PFSK-1 (cell line): ENCODE results near the gene TNFRSF11A.

Experiments
- FOXP2 ChIP-seq: optimal IDR thresholded peaks from 2 replicates; pipeline ENCODE3; 2011; ENCODE audit warnings: borderline replicate concordance, control low read depth, inconsistent platforms; ENCODE audit not compliant: insufficient read depth; ENCODE audit errors: extremely low read length, extremely low read depth
- POLR2AphosphoS5 ChIP-seq: IDR thresholded peaks from 2 replicates; pipeline ENCODE4 v1.6.1; 2012; ENCODE audit warnings: low read depth, mild to moderate bottlenecking, control low read depth, low read length, moderate library complexity
- SIN3A ChIP-seq: IDR thresholded peaks from 2 replicates; pipeline ENCODE4 v1.6.1; 2012; ENCODE audit warnings: mild to moderate bottlenecking, low read length, moderate library complexity, borderline replicate concordance; ENCODE audit not compliant: insufficient read depth
- TAF1 ChIP-seq: IDR thresholded peaks from 2 replicates; pipeline ENCODE4 v1.6.1; 2012; ENCODE audit warnings: low read length, control low read depth, borderline replicate concordance; ENCODE audit not compliant: insufficient read depth
- TF ChIP-seq, protein P1 (sequence below), 2 experiments: IDR thresholded peaks; 2 replicates each; pipeline versions ENCODE4 v1.6.1 to v1.8.0; 2011 to 2012; ENCODE audit warnings: low read depth in 2 of 2, low read length in 2 of 2, control low read depth in 1 of 2, inconsistent platforms in 1 of 2, mild to moderate bottlenecking in 1 of 2, moderate library complexity in 1 of 2; ENCODE audit not compliant: insufficient read depth in 1 of 2

DNA sequence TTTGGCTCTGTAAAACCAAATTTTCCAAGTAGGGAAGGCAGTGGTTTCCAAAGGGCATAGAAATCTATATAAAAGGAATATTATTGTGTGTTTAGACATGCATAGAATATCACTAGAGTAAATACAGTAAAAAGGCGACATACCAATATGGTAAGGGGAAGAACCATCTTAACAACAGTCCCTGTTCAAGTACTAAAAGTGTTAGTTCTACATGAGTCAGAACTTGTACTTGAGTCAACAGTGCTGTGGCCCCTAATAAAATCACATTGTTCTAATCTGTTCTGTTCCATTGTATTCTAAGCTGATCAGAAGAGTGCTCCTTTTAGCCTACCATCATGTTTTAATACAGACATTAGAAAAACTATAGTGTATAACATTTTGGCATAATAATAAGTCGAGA lies 36.1 kb upstream of the TNFRSF11A start:
- no peak for TF ChIP-seq TAF1
- TF ChIP-seq, protein P1, sequence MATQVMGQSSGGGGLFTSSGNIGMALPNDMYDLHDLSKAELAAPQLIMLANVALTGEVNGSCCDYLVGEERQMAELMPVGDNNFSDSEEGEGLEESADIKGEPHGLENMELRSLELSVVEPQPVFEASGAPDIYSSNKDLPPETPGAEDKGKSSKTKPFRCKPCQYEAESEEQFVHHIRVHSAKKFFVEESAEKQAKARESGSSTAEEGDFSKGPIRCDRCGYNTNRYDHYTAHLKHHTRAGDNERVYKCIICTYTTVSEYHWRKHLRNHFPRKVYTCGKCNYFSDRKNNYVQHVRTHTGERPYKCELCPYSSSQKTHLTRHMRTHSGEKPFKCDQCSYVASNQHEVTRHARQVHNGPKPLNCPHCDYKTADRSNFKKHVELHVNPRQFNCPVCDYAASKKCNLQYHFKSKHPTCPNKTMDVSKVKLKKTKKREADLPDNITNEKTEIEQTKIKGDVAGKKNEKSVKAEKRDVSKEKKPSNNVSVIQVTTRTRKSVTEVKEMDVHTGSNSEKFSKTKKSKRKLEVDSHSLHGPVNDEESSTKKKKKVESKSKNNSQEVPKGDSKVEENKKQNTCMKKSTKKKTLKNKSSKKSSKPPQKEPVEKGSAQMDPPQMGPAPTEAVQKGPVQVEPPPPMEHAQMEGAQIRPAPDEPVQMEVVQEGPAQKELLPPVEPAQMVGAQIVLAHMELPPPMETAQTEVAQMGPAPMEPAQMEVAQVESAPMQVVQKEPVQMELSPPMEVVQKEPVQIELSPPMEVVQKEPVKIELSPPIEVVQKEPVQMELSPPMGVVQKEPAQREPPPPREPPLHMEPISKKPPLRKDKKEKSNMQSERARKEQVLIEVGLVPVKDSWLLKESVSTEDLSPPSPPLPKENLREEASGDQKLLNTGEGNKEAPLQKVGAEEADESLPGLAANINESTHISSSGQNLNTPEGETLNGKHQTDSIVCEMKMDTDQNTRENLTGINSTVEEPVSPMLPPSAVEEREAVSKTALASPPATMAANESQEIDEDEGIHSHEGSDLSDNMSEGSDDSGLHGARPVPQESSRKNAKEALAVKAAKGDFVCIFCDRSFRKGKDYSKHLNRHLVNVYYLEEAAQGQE (IDR thresholded peaks at IDR 0.05; ENCODE audit: insufficient read depth in 1 of 2, low read depth in 2 of 2, low read length in 2 of 2): no peak
- no peak for TF ChIP-seq FOXP2
- no peak for TF ChIP-seq SIN3A
- TF ChIP-seq POLR2AphosphoS5: no peak
